ENCODE measurements around the gene TPPP.

TPPP gene

DNA sequence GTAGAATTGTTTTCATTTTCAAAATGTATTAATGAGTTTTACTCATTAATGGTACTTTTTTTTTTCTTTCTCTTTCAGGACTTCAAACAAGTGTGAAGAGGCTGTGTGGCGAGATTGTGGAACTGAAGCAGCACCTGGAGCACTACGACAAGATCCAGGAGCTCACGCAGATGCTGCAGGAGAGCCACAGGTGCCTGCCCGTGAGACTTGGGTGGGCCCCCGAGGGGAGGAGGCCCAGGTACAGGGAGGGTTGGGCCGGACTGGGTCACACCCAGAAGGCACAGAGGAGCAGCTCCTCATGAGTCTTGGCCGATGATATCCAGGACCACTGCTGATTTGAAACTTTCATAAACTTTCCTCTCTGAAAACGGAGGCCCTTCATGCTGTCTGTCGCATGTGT is 45.4 kb downstream of the TPPP start:
- Histone ChIP-seq H3K9me3 (ENCODE audit: insufficient read depth, low read length) (0 out of 2 replicates have a peak, but pooled peaks cover 9% of the 10 kb centered on the region), H3K4me3 (ENCODE audit: insufficient read depth, low read length, poor library complexity, severe bottlenecking) (no peak overlapping the region), H3K79me2 (ENCODE audit: insufficient read depth, low read length) (no peaks in the 10 kb centered on the region), H3K9me2 (replicated peaks; ENCODE audit: insufficient read depth, low read length) (no peaks in the 10 kb centered on the region), H3K27me3 (ENCODE audit: low read length) (no peaks in the 10 kb centered on the region), H3K27ac (ENCODE audit: low read depth, low read length) (no peak overlapping the region), H3F3A (ENCODE audit: insufficient read depth) (no peaks in the 10 kb centered on the region), H3K4me2 (ENCODE audit: low read depth, low read length, poor library complexity, severe bottlenecking) (no peak overlapping the region), H3K36me3 (ENCODE audit: low read length) (peaks cover 20% of the 10 kb centered on the region), H2AFZ (ENCODE audit: low read depth, low read length, severe bottlenecking) (no peak overlapping the region), H3K9ac (ENCODE audit: low read length) (no peak overlapping the region), H4K20me1 (ENCODE audit: low read depth, low read length) (no peaks in the 10 kb centered on the region)
- TF ChIP-seq EZH2phosphoT487 (conservative IDR thresholded peaks at IDR 0.05; ENCODE audit: low read length): no peak
- TF ChIP-seq, protein P1, sequence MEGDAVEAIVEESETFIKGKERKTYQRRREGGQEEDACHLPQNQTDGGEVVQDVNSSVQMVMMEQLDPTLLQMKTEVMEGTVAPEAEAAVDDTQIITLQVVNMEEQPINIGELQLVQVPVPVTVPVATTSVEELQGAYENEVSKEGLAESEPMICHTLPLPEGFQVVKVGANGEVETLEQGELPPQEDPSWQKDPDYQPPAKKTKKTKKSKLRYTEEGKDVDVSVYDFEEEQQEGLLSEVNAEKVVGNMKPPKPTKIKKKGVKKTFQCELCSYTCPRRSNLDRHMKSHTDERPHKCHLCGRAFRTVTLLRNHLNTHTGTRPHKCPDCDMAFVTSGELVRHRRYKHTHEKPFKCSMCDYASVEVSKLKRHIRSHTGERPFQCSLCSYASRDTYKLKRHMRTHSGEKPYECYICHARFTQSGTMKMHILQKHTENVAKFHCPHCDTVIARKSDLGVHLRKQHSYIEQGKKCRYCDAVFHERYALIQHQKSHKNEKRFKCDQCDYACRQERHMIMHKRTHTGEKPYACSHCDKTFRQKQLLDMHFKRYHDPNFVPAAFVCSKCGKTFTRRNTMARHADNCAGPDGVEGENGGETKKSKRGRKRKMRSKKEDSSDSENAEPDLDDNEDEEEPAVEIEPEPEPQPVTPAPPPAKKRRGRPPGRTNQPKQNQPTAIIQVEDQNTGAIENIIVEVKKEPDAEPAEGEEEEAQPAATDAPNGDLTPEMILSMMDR (IDR thresholded peaks at IDR 0.05; ENCODE audit: insufficient read depth, low read length, poor library complexity, severe bottlenecking): no peak

DNA sequence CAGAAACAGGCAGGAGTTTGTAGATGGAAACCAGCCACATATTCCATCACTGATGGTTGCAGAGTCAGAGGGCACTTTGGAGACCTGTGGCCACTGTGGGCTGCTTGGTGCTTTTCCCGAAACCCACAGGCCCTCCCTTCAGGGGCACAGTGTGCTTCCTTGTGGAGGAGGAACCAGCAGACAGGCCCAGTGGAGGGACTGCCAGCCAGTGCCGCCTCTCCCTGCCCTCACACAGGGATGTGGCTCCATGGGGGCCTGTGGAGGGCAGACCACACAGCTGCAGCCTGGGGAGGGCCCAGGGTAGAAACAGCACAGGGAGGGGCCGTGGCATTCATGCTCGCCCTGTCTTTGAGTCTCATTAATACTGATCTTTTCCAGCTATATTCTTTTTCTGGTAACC is 45.8 kb downstream of the TPPP start:
- Histone ChIP-seq H3K9me2 (replicated peaks; ENCODE audit: insufficient read depth, low read length) (no peaks in the 10 kb centered on the region), H3K27me3 (ENCODE audit: low read length) (no peaks in the 10 kb centered on the region), H3K36me3 (ENCODE audit: low read length) (peaks cover 20% of the 10 kb centered on the region), H4K20me1 (ENCODE audit: low read depth, low read length) (no peaks in the 10 kb centered on the region), H3F3A (ENCODE audit: insufficient read depth) (no peaks in the 10 kb centered on the region), H3K79me2 (ENCODE audit: insufficient read depth, low read length) (no peaks in the 10 kb centered on the region), H2AFZ (ENCODE audit: low read depth, low read length, severe bottlenecking) (no peak overlapping the region), H3K4me2 (ENCODE audit: low read depth, low read length, poor library complexity, severe bottlenecking) (no peak overlapping the region), H3K9me3 (ENCODE audit: insufficient read depth, low read length) (0 out of 2 replicates have a peak, but pooled peaks cover 9% of the 10 kb centered on the region), H3K27ac (ENCODE audit: low read depth, low read length) (no peak overlapping the region), H3K4me3 (ENCODE audit: insufficient read depth, low read length, poor library complexity, severe bottlenecking) (no peak overlapping the region), H3K9ac (ENCODE audit: low read length) (no peak overlapping the region)
- TF ChIP-seq, protein P1 (IDR thresholded peaks at IDR 0.05; ENCODE audit: insufficient read depth, low read length, poor library complexity, severe bottlenecking): no peak
- TF ChIP-seq EZH2phosphoT487 (conservative IDR thresholded peaks at IDR 0.05; ENCODE audit: low read length): no peak

DNA sequence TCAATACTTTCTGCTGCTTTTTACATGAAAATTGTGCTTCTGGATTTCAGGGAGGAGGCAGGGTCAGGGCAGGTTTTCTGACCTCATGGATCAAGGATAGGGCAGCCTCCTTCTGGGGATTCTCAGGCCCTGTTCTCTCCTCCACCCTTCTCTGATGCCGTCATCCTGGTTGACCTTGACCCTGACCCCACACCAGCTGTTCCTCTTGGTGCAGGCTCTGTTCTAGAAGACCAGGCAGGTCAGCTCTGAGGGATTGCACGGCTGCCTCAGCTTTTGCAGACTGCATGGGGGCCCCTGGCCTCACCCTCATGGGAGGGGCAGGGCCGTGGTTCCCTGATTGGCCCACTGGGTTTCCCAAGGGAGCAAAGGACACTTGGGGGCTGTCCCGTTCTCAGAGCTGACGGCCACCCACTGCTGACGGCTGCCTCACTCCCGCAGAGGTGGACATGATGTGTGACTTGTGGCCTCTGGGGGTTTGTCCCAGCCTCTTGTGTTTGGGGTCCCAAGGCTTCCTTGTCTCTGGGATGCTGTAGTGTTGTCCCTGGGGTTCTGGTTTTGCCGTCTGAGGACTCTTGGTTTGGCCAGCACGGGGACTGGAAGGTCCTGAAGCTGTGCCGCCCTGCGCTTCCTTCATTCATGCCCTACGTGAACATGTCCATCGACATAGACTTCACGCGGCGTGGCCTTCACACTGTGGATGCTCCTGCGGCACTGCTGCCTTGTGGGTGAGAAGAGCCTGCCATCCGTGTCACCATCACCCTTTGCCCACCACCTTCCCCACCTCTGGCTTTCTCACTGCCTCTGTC is 46.6 kb downstream of the TPPP start:
- Histone ChIP-seq H3F3A (ENCODE audit: insufficient read depth) (no peaks in the 10 kb centered on the region), H3K27me3 (ENCODE audit: low read length) (no peaks in the 10 kb centered on the region), H3K27ac (ENCODE audit: low read depth, low read length) (no peak overlapping the region), H3K36me3 (ENCODE audit: low read length) (peaks cover 20% of the 10 kb centered on the region), H2AFZ (ENCODE audit: low read depth, low read length, severe bottlenecking) (no peak overlapping the region), H3K9me3 (ENCODE audit: insufficient read depth, low read length) (0 out of 2 replicates have a peak, but pooled peaks cover 9% of the 10 kb centered on the region), H3K4me2 (ENCODE audit: low read depth, low read length, poor library complexity, severe bottlenecking) (no peak overlapping the region), H3K79me2 (ENCODE audit: insufficient read depth, low read length) (no peaks in the 10 kb centered on the region), H3K9ac (ENCODE audit: low read length) (no peak overlapping the region), H3K9me2 (replicated peaks; ENCODE audit: insufficient read depth, low read length) (no peaks in the 10 kb centered on the region), H3K4me3 (ENCODE audit: insufficient read depth, low read length, poor library complexity, severe bottlenecking) (no peak overlapping the region), H4K20me1 (ENCODE audit: low read depth, low read length) (no peaks in the 10 kb centered on the region)
- TF ChIP-seq, protein P1 (IDR thresholded peaks at IDR 0.05; ENCODE audit: insufficient read depth, low read length, poor library complexity, severe bottlenecking): no peak
- no peak for TF ChIP-seq EZH2phosphoT487 (conservative IDR thresholded peaks at IDR 0.05; ENCODE audit: low read length)
